Neural cell (in vitro differentiated cells): ENCODE data around the gene LRBA.

Experiments
- EZH2 ChIP-seq: fragments of 200-600, 300-800 bp; shearing (Covaris generic), sonication (generic); IDR thresholded peaks from 2 replicates; pipeline ENCODE4 v1.6.1; 2014; ENCODE audit warnings: antibody characterized with exemption, low read length, borderline replicate concordance, mild to moderate bottlenecking; ENCODE audit not compliant: insufficient read depth, poor library complexity, severe bottlenecking
- REST ChIP-seq: IDR thresholded peaks from 2 replicates; pipeline ENCODE4 v1.6.1; 2012; ENCODE audit warnings: borderline replicate concordance
- TF ChIP-seq, protein P1 (sequence below): fragments of 450-650 bp; IDR thresholded peaks from 2 replicates; pipeline ENCODE4 v1.5.1; 2014; ENCODE audit warnings: antibody characterized with exemption, mild to moderate bottlenecking, moderate library complexity; ENCODE audit not compliant: poor library complexity, severe bottlenecking

- TF ChIP-seq, protein P1, sequence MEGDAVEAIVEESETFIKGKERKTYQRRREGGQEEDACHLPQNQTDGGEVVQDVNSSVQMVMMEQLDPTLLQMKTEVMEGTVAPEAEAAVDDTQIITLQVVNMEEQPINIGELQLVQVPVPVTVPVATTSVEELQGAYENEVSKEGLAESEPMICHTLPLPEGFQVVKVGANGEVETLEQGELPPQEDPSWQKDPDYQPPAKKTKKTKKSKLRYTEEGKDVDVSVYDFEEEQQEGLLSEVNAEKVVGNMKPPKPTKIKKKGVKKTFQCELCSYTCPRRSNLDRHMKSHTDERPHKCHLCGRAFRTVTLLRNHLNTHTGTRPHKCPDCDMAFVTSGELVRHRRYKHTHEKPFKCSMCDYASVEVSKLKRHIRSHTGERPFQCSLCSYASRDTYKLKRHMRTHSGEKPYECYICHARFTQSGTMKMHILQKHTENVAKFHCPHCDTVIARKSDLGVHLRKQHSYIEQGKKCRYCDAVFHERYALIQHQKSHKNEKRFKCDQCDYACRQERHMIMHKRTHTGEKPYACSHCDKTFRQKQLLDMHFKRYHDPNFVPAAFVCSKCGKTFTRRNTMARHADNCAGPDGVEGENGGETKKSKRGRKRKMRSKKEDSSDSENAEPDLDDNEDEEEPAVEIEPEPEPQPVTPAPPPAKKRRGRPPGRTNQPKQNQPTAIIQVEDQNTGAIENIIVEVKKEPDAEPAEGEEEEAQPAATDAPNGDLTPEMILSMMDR = no peak
- no peak for TF ChIP-seq EZH2
- no peak for TF ChIP-seq REST
Measured at GRCh38 chr4:150325872-150326271, 689.2 kb downstream of the LRBA start.
